ENCODE measurements around the gene GNAT1.

The GNAT1 gene

DNA sequence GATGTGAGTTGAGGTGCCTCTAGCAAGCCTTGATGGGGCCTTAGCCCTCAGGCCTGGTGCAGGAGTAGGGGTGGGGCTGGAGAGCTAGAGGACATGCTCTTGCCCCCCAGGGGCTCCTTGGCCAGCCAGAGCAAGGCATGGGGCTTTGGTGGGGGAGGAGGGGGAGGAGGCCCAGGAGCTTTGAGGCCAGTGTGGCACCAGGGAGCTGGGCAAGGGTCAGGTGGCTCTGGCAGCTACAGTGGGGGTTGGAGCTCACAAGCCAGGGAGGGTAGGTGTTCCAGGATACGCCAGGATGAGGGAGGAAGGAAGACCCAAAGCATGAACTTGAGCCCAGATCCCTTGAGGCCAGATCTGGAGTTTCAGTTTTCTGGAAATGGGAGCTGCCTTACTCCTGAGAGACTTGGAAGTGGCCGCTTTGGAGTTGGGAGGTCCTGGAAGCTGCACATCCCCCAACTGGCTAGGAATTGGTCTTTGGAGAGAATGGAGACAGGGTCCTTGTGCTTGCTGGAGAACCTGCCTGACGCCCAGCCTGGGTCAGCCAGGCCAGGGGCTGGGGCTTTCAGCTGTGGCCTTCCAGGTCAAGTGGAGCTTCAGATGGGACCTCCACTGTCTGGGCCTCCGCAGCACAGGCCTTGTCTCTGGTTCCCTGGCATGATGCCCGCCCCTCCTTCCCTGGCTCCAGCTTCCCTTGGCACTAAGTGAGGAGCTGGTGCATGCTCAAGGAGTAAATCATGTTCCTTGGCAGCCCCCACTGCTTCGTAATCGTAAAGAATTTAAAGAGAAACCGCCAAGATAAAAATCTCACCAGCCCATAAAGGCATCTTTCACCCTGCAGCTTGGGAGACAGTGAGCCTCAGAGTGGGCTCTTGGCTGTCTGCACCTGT, 27.6 kb upstream of the GNAT1 start:
- H3K27ac ChIP-seq (ENCODE audit: low read depth, low read length, severe bottlenecking): no peak overlapping the region
- 95 to 97% methylated on average over 7 to 8 of the region's 8 CpGs for WGBS, 2 experiments (ENCODE audit: insufficient coverage in 2 of 2)
- no peak overlapping the region for H3K4me3 ChIP-seq (ENCODE audit: extremely low read depth, insufficient read depth, low read length, poor library complexity, severe bottlenecking)
- peaks cover 56% of the 10 kb centered on the region for H3K4me1 ChIP-seq (ENCODE audit: control insufficient read depth, insufficient read depth, low read length, poor library complexity, severe bottlenecking)
- peaks cover 7% of the 10 kb centered on the region for H3K36me3 ChIP-seq (ENCODE audit: control insufficient read depth, insufficient read depth, low read length)
- no peaks in the 10 kb centered on the region for H3K9me3 ChIP-seq (ENCODE audit: control insufficient read depth, low read length)

DNA sequence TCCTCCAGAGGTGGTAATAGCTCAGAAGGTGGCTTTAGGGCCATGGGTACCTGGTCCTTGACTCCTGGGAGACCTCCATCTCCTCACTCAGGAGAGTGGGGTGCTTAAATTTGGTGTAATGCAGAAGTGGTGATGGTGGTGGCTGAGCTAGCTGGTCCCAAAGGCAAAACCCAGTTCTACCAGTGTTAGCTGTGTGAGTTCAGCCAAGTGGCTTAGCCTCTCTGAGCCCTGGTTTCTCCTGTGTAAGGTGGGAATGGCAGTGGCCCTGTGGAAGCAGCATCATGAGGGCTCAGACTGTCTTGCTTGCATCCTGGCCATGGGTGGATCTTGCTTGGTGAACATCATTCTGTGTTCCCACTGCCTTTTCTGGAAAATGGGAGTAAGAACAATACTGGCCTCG, 26.9 kb upstream of the GNAT1 start:
- Histone ChIP-seq H3K36me3 (ENCODE audit: control insufficient read depth, insufficient read depth, low read length) (peaks cover 7% of the 10 kb centered on the region), H3K9me3 (ENCODE audit: control insufficient read depth, low read length) (no peaks in the 10 kb centered on the region), H3K27ac (ENCODE audit: low read depth, low read length, severe bottlenecking) (no peak overlapping the region), H3K4me3 (ENCODE audit: extremely low read depth, insufficient read depth, low read length, poor library complexity, severe bottlenecking) (no peak overlapping the region), H3K4me1 (ENCODE audit: control insufficient read depth, insufficient read depth, low read length, poor library complexity, severe bottlenecking) (peaks cover 52% of the 10 kb centered on the region)
- 80 to 100% methylated on average over 1 of the region's 1 CpG for WGBS, 2 experiments (ENCODE audit: insufficient coverage in 2 of 2)

DNA sequence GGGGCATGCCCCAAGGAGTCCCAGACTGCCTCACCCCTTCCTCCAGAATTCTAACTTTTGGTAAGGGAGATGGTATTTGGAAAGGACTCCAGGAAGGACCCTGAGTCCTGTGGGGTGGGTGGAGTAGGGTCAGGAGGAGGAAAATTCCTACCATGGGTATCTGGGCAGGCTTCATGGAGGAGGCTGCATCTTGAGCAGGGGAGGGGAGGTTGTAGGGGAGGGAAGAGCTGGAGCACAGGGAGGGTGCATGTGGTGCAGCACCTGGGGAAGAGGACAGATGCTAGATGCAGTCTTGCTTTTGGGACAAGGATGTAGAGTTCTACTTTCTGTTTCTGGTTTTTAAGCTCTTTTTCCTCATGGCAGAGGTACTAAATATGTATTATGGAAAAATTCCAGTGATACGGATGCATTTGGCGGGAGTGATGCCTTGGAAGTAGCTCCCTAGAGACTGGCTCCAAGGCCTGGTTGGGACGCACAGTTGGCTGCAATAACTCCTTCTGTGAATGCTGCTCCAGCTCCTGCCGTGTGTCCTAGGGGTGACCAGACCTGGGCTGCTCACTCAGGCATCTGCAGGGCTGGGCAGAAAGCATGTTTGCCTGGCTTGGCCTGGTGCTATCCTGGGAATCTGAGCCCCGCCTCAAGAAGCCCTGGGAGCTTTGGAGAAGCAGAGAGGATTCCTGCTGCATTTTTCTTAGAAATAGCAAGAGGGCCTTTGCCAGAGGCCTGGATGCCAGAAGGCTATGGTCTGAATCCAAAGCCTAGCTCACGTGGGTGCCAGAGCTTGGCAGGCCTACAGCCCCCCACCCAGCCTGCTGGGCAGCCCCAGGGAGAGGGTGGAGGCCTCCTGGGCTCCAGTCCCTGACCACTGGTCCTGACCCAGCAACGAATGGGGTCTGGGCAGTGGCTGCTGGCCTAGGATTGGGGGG, 26.2 kb upstream of the GNAT1 start:
- Histone ChIP-seq H3K4me1 (ENCODE audit: control insufficient read depth, insufficient read depth, low read length, poor library complexity, severe bottlenecking) (peaks cover 49% of the 10 kb centered on the region), H3K4me3 (ENCODE audit: extremely low read depth, insufficient read depth, low read length, poor library complexity, severe bottlenecking) (no peak overlapping the region), H3K27ac (ENCODE audit: low read depth, low read length, severe bottlenecking) (peak overlapping the region; percentile 84), H3K9me3 (ENCODE audit: control insufficient read depth, low read length) (no peaks in the 10 kb centered on the region), H3K36me3 (ENCODE audit: control insufficient read depth, insufficient read depth, low read length) (peaks cover 7% of the 10 kb centered on the region)
- WGBS, 2 experiments (ENCODE audit: insufficient coverage in 2 of 2): 60 to 75% methylated on average over 7 of the region's 7 CpGs

DNA sequence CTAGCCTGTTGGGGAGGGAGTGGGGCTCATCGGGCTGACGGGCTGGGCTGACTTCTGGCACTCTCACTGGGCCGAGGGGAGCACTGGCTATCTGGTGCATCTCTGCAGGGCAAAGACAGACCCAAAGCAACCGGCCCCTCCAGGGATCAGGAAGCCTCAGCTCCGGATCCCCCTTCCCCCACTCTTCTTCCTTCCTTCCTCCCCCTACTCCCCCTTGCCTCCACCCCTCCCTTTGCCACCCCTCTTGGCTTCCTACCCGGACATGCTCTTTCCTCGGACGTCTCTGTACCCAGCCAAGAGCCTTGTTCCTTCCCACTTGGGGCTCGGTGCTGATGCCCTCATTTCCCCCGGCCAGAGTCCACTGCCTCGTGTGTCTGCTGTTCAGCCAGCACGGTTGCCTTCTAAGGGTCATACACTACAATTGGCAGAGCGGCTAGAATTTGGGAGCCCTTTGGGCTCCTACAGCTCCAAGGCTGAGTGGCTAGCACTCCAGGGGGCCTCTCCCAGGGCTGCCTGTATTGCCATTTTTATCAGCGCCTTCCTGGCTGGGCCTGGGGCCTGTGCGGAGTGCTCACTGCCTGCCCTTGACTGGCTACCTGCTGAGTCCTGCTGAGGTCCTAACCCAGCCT, 25.4 kb upstream of the GNAT1 start:
- 45 to 63% methylated on average over 10 to 15 of the region's 15 CpGs for WGBS, 2 experiments (ENCODE audit: insufficient coverage in 2 of 2)
- no peak overlapping the region for H3K4me3 ChIP-seq (ENCODE audit: extremely low read depth, insufficient read depth, low read length, poor library complexity, severe bottlenecking)
- H3K36me3 ChIP-seq (ENCODE audit: control insufficient read depth, insufficient read depth, low read length): peaks cover 7% of the 10 kb centered on the region
- peak overlapping the region; percentile 84 for H3K27ac ChIP-seq (ENCODE audit: low read depth, low read length, severe bottlenecking)
- H3K9me3 ChIP-seq (ENCODE audit: control insufficient read depth, low read length): no peaks in the 10 kb centered on the region
- H3K4me1 ChIP-seq (ENCODE audit: control insufficient read depth, insufficient read depth, low read length, poor library complexity, severe bottlenecking): peaks cover 46% of the 10 kb centered on the region

DNA sequence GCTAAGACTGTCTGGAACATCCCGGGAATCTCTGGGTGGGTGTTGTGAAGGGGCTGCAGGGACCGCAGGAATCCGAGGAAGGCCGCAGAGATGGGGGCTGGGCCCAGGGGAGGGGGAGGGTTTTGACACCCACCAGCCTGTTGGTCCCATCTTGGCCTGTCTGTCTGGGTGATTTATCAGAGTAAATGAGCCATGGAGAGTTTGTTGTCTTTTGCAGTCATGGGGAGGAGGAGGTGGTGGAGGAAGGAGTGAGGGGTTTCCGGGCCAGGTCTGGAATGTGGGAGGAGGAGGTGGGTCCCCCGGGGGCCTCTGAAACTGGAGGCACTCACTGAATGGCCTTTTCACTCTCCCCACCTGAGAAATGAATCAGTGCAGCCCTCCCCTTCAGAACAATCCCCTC, 24.8 kb upstream of the GNAT1 start:
- Histone ChIP-seq H3K9me3 (ENCODE audit: control insufficient read depth, low read length) (no peaks in the 10 kb centered on the region), H3K36me3 (ENCODE audit: control insufficient read depth, insufficient read depth, low read length) (peaks cover 7% of the 10 kb centered on the region), H3K4me1 (ENCODE audit: control insufficient read depth, insufficient read depth, low read length, poor library complexity, severe bottlenecking) (peaks cover 51% of the 10 kb centered on the region), H3K4me3 (ENCODE audit: extremely low read depth, insufficient read depth, low read length, poor library complexity, severe bottlenecking) (no peak overlapping the region), H3K27ac (ENCODE audit: low read depth, low read length, severe bottlenecking) (peak overlapping the region; percentile 84)
- 37 to 52% methylated on average over 4 of the region's 6 CpGs for WGBS, 2 experiments (ENCODE audit: insufficient coverage in 2 of 2)

DNA sequence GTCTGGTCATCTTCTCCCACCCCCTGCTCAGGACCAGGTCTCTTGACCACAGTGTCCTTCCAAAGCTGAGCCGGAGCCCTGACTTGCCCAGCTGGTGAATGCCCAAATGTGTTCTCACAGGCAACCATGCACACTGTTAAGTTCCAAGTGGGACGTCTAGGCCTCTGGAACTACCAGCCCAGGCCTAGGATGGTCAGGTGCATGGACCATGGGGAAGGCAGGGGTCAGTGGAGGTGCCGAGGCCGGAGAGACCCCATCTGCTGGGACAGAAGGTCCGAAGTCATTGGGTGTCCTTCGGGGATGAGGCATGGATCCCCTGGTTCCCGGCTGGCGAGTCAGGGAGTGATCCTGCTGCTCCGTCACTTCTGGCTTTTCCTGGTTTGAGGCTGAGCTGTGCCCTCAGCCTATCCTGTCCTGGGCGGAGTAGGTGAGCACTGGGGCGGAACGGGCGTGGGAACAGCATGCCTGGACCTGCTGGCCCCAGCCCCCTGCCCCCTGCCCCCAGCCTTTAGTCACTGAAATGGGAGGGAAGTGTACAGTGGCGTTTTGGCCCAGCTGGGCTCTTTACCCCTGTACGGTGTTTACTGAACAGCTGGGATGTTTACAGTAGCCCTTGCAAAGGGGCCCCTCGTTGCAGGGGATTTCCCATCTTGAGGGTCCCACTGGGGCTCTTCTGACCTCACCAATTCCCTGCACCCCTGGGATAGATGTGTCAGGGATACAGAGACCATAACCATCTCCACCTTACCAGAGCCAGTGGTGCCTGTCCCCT, 24.2 kb upstream of the GNAT1 start:
- Histone ChIP-seq H3K9me3 (ENCODE audit: control insufficient read depth, low read length) (no peaks in the 10 kb centered on the region), H3K4me1 (ENCODE audit: control insufficient read depth, insufficient read depth, low read length, poor library complexity, severe bottlenecking) (peaks cover 51% of the 10 kb centered on the region), H3K36me3 (ENCODE audit: control insufficient read depth, insufficient read depth, low read length) (peaks cover 7% of the 10 kb centered on the region), H3K27ac (ENCODE audit: low read depth, low read length, severe bottlenecking) (peak overlapping the region; percentile 84), H3K4me3 (ENCODE audit: extremely low read depth, insufficient read depth, low read length, poor library complexity, severe bottlenecking) (no peak overlapping the region)
- WGBS, 2 experiments (ENCODE audit: insufficient coverage in 2 of 2): 80 to 81% methylated on average over 9 to 15 of the region's 16 CpGs

DNA sequence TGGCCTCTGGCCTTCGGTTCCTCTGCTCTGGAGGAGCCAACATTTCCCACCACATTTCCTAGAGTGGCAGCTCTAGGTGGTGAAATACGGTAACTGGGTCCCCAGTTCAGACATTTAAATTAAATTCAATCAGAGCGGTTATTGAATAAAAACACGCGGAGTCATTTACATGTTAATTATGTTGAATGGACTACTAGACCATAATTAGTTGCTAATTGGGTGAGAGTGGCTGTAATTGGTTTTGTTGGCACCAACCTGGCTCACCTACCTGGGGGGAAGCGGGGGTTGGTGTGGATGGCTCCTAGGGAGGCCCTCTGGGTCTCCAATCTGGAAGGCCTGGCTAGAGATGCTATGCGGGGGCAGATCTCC, 23.6 kb upstream of the GNAT1 start:
- Histone ChIP-seq H3K4me3 (ENCODE audit: extremely low read depth, insufficient read depth, low read length, poor library complexity, severe bottlenecking) (no peak overlapping the region), H3K4me1 (ENCODE audit: control insufficient read depth, insufficient read depth, low read length, poor library complexity, severe bottlenecking) (peaks cover 48% of the 10 kb centered on the region), H3K36me3 (ENCODE audit: control insufficient read depth, insufficient read depth, low read length) (peaks cover 7% of the 10 kb centered on the region), H3K27ac (ENCODE audit: low read depth, low read length, severe bottlenecking) (peak overlapping the region; percentile 36), H3K9me3 (ENCODE audit: control insufficient read depth, low read length) (no peaks in the 10 kb centered on the region)
- WGBS, 2 experiments (ENCODE audit: insufficient coverage in 2 of 2): 80 to 86% methylated on average over 1 to 4 of the region's 7 CpGs

DNA sequence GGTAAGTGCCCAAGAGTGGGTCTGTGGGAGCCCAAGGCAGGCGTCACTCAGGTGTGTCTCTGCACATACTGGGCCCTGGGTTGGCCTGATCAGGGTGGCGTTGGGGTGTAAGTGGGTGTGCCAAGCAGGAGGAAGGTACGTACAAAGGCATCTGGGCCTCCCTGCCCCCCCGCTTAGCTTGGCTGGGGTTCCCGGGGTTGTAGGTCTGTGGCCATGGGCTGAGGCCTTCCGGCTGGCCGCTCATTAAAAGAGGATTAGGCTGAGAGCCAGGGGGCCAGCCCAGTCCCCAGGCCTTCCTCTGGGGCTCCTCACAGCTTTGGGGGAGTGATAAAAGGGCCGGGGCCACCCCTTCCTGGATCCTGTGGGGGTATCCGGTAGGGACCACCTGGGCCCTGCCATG, 23.0 kb upstream of the GNAT1 start:
- Histone ChIP-seq H3K4me3 (ENCODE audit: extremely low read depth, insufficient read depth, low read length, poor library complexity, severe bottlenecking) (no peak overlapping the region), H3K9me3 (ENCODE audit: control insufficient read depth, low read length) (no peaks in the 10 kb centered on the region), H3K4me1 (ENCODE audit: control insufficient read depth, insufficient read depth, low read length, poor library complexity, severe bottlenecking) (peaks cover 48% of the 10 kb centered on the region), H3K27ac (ENCODE audit: low read depth, low read length, severe bottlenecking) (no peak overlapping the region), H3K36me3 (ENCODE audit: control insufficient read depth, insufficient read depth, low read length) (peaks cover 7% of the 10 kb centered on the region)
- 87 to 95% methylated on average over 6 to 9 of the region's 9 CpGs for WGBS, 2 experiments (ENCODE audit: insufficient coverage in 2 of 2)

DNA sequence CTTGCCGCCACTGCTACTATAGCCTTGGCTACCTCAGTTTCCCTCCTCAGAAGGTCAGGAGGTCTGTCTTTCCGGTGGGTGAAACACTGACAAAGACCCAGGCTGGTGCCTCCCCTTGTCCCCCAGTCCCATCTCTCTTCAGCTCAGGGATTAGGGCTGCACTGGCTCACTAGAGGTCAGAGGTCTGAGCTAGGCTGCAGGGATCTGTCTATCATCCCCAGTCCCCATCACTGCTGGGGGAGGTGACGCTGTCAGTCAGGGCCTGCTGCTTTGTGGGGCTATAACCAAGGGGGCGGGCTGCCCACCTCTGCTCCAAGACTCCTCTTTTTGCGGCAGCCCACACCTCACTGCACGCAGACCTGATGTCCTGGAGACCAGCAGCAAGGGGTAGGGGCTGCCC, 22.6 kb upstream of the GNAT1 start:
- H3K9me3 ChIP-seq (ENCODE audit: control insufficient read depth, low read length): no peaks in the 10 kb centered on the region
- H3K4me1 ChIP-seq (ENCODE audit: control insufficient read depth, insufficient read depth, low read length, poor library complexity, severe bottlenecking): peaks cover 48% of the 10 kb centered on the region
- no peak overlapping the region for H3K4me3 ChIP-seq (ENCODE audit: extremely low read depth, insufficient read depth, low read length, poor library complexity, severe bottlenecking)
- H3K36me3 ChIP-seq (ENCODE audit: control insufficient read depth, insufficient read depth, low read length): peaks cover 4% of the 10 kb centered on the region
- 90 to 92% methylated on average over 4 to 5 of the region's 6 CpGs for WGBS, 2 experiments (ENCODE audit: insufficient coverage in 2 of 2)
- H3K27ac ChIP-seq (ENCODE audit: low read depth, low read length, severe bottlenecking): no peak overlapping the region

DNA sequence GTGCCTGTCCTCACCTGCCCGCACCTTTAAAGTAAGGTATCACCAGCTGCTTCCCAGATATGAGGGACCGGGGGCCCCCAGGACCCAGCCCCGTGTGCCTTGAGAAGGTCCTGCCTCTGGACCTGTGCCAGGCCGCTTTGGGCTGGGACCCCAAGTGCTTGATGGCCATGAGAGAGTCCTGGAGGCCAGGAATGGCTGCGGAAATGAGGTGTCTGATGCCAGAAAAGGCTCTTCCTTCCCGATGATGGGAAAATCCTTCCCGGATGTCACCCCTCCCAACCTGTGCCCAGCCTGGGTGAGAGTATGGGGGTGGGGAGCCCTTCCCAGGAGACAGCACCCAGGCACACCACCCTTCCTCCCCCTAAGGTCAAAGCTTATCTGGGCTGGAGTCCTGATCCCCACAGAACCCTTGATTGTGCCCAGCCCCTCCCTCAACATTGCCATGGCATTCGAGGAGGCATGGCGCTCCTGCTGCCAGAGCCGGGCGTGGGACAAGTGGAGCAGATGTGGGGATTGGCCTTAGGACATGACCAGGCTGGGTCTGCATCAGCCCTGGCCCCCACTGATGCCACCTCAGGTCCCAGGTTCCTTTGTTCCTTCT, 22.1 kb upstream of the GNAT1 start:
- H3K4me1 ChIP-seq (ENCODE audit: control insufficient read depth, insufficient read depth, low read length, poor library complexity, severe bottlenecking): peaks cover 47% of the 10 kb centered on the region

More for the DNA sequence above, 22.1 kb upstream of the GNAT1 start:
- Histone ChIP-seq H3K27ac (ENCODE audit: low read depth, low read length, severe bottlenecking) (no peak overlapping the region), H3K4me3 (ENCODE audit: extremely low read depth, insufficient read depth, low read length, poor library complexity, severe bottlenecking) (no peak overlapping the region), H3K36me3 (ENCODE audit: control insufficient read depth, insufficient read depth, low read length) (peaks cover 8% of the 10 kb centered on the region), H3K9me3 (ENCODE audit: control insufficient read depth, low read length) (no peaks in the 10 kb centered on the region)
- WGBS, 2 experiments (ENCODE audit: insufficient coverage in 2 of 2): 90 to 93% methylated on average over 7 to 10 of the region's 11 CpGs
